BE2C (cell line): ENCODE results near the gene FAM50A.

Experiments
- DNase-seq: peaks from one replicate; pipeline ENCODE4 v3.0.0-alpha.2; 2020
- H3K27me3 ChIP-seq: fragments of 250-450 bp; sonication (Bioruptor Pico); 2 replicates; pipeline ENCODE4 v1.5.1; 2020; ENCODE audit warnings: mild to moderate bottlenecking
- H3K36me3 ChIP-seq: fragments of 250-450 bp; sonication (Bioruptor Pico); 2 replicates; pipeline ENCODE4 v1.5.1; 2020; ENCODE audit warnings: mild to moderate bottlenecking
- H3K4me1 ChIP-seq: fragments of 250-450 bp; sonication (Bioruptor Pico); 2 replicates; pipeline ENCODE4 v1.5.1; 2020
- H3K4me3 ChIP-seq: 2 replicates; pipeline ENCODE4 v1.5.1; 2011; ENCODE audit warnings: low read depth, low read length
- H3K9me3 ChIP-seq: fragments of 250-450 bp; sonication (Bioruptor Pico); 2 replicates; pipeline ENCODE4 v1.5.1; 2020
- TF ChIP-seq, protein P1 (sequence below): IDR thresholded peaks from 2 replicates; pipeline ENCODE4 v1.5.1; 2012; ENCODE audit warnings: mild to moderate bottlenecking, low read depth, low read length

The FAM50A gene

DNA sequence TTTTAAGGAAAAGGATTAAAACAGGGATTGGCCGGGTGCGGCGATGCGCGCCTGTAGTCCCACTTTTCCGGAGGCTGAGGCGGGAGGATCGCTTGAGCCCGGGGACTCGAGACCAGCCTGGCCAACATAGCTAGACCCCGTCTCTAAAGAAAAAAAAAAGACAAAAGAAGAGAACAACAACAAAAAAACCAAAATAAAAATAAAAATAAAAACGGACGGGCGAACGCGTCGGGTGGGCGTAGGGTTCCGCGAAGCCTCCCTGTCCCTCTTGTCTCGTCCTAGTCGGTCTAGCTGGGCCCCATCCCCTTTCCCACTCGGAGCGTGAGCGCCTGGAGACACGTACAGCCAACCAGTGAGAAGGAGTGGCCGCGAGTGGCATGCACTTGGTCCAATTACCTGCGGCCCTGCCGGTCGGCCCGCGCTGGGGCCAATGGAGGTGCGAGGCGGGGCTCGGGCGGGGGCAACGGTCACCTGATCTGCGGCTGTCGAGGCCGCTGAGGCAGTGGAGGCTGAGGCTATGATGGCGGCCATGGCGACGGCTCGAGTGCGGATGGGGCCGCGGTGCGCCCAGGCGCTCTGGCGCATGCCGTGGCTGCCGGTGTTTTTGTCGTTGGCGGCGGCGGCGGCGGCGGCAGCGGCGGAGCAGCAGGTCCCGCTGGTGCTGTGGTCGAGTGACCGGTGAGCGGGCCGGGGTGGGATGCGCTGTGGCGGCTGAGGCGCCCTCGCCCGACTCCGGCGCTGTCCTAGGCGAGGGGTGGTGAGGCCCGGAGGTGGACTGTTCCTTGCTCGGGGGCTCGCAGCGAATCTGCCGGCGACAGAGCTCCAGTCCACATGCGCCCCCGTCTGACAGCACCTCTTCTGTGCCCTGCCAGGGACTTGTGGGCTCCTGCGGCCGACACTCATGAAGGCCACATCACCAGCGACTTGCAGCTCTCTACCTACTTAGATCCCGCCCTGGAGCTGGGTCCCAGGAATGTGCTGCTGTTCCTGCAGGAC lies 15.5 kb upstream of the FAM50A start, which contains the start of gene ATP6AP1:
TSS of gene ATP6AP1 (plus strand) at position 502 of the 996 bp plus-strand sequence. CDS start at position 518, 16 bp downstream.
- Histone ChIP-seq H3K4me1 (no peaks in the 10 kb centered on the region), H3K36me3 (0 out of 2 replicates have a peak, but pooled peaks cover 7% of the 10 kb centered on the region), H3K9me3 (no peaks in the 10 kb centered on the region), H3K4me3 (peak within 1 kb of the TSS; percentile 68), H3K27me3 (no peaks in the 10 kb centered on the region)
- TF ChIP-seq, protein P1, sequence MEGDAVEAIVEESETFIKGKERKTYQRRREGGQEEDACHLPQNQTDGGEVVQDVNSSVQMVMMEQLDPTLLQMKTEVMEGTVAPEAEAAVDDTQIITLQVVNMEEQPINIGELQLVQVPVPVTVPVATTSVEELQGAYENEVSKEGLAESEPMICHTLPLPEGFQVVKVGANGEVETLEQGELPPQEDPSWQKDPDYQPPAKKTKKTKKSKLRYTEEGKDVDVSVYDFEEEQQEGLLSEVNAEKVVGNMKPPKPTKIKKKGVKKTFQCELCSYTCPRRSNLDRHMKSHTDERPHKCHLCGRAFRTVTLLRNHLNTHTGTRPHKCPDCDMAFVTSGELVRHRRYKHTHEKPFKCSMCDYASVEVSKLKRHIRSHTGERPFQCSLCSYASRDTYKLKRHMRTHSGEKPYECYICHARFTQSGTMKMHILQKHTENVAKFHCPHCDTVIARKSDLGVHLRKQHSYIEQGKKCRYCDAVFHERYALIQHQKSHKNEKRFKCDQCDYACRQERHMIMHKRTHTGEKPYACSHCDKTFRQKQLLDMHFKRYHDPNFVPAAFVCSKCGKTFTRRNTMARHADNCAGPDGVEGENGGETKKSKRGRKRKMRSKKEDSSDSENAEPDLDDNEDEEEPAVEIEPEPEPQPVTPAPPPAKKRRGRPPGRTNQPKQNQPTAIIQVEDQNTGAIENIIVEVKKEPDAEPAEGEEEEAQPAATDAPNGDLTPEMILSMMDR, result no peak
- DNase-seq, result peak; percentile 94

DNA sequence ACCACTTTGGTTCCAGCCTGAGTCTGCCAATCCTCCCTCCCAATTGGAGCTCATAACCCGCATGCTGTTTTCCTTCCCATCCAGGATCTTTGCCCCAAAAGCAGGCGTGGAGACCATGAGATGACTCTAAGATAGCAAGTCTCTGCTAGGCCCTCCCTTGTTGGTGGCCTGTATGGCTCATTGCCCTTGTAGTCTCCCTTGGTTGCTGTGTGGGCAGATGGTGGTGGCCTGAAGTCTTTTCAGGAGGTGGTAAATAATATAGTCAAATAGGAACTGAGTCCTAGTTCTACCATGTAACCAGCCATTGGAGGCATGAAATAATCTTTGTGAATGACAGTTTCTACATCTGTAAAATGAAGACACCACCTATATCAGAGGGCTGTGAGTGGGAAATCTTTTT lies 14.2 kb upstream of the FAM50A start:
- TF ChIP-seq, protein P1, result no peak
- Histone ChIP-seq H3K4me3 (peak overlapping the region; percentile 68), H3K27me3 (no peaks in the 10 kb centered on the region), H3K4me1 (no peaks in the 10 kb centered on the region), H3K9me3 (no peaks in the 10 kb centered on the region), H3K36me3 (peaks cover 10% of the 10 kb centered on the region)
- no peak for DNase-seq

DNA sequence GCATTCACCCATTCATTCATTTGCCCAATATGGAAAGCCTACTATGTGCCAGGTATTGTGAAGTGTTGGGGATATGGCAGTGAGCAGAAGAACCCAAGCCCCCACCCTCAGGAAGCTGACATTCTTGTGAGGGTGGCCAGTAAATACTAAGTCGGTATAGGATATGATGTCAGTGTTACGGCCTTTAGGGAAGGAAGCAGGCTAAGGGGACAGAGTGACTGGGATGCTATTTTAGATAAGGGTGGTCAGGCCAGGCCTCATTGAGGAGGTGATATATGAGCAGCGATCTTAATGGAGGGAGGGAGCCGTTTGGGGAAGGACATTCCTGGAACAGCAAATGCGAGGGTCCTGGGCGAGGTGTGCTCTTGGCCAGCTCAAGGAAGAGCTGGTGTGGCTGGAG lies 13.5 kb upstream of the FAM50A start:
- DNase-seq, result no peak
- Histone ChIP-seq H3K27me3 (no peaks in the 10 kb centered on the region), H3K4me1 (no peaks in the 10 kb centered on the region), H3K9me3 (no peaks in the 10 kb centered on the region), H3K36me3 (peaks cover 14% of the 10 kb centered on the region), H3K4me3 (no peak overlapping the region)
- TF ChIP-seq, protein P1, result no peak

DNA sequence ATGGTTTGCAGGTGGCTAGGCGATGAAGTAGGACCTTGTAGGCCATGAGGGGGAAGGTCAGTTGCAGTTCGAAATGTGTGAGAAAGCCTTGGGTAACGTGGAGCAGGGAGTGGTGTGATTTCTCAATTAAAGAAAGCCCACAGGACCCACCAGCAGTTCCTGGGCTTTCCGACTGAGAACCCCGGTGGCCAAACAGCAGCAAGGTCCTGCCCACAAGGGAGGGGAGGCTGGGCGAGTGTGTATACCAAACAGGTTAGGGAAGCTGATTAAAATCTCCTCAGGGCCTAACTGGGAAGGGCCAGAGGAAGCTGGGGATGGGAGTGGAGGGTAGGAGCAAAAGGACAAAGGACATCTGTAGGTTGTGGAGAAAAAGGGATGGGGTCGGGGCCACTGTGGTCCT lies 13.0 kb upstream of the FAM50A start:
- Histone ChIP-seq H3K4me1 (no peaks in the 10 kb centered on the region), H3K4me3 (no peak overlapping the region), H3K36me3 (peaks cover 17% of the 10 kb centered on the region), H3K27me3 (no peaks in the 10 kb centered on the region), H3K9me3 (no peaks in the 10 kb centered on the region)
- DNase-seq, result no peak
- TF ChIP-seq, protein P1, result no peak

DNA sequence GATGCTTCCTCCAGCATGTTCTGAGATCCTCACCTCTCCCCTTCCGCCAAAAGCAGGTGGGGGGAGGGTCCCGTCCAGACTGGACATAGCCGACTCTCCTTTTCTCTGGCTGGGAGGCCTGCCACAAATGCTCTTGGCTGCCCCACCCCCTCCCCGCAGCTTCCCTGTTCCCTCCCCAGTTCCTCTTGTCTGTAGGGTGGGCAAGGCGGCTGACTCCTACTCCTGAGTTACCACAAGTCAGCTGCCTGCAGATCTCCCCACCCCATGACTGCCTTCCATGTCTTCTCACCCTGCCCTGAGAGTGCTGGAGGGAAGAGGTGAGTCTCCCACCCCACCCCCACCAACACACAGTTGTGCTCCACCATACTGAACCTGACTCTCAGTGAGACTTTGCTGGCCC lies 12.6 kb upstream of the FAM50A start:
- peaks cover 21% of the 10 kb centered on the region for H3K36me3 ChIP-seq
- H3K4me3 ChIP-seq, result no peak overlapping the region
- H3K9me3 ChIP-seq, result no peaks in the 10 kb centered on the region
- no peaks in the 10 kb centered on the region for H3K27me3 ChIP-seq
- DNase-seq, result no peak
- no peaks in the 10 kb centered on the region for H3K4me1 ChIP-seq
- TF ChIP-seq, protein P1, result no peak

DNA sequence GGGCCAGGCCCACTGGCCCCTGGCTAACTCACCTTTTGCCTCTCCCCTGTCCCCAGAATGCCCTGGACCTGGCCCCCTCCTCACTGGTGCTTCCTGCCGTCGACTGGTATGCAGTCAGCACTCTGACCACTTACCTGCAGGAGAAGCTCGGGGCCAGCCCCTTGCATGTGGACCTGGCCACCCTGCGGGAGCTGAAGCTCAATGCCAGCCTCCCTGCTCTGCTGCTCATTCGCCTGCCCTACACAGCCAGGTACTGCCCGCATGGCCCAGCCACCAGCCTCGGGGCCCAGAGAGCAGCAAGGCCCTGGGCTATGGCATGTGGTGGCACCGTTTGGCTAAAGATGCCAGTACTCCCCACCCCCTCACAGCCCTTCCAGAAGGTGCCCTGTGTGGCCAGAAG lies 11.7 kb upstream of the FAM50A start:
- Histone ChIP-seq H3K27me3 (no peaks in the 10 kb centered on the region), H3K4me1 (no peaks in the 10 kb centered on the region), H3K36me3 (peaks cover 22% of the 10 kb centered on the region), H3K9me3 (no peaks in the 10 kb centered on the region), H3K4me3 (no peak overlapping the region)
- no peak for DNase-seq
- TF ChIP-seq, protein P1, result no peak
